Measurements from ENCODE around the gene E2F2. TPM values are rescaled to one million over a fixed set of nuclear protein-coding genes. Genes with fewer than 3 reads are reported as not detected.

The E2F2 gene
- total and polyA plus RNA-seq, 2 of the 13 experiments (the other 11 are each of a cell fraction or from before 2014, with no cell fraction given): 0.65 to 6.6 TPM

DNA sequence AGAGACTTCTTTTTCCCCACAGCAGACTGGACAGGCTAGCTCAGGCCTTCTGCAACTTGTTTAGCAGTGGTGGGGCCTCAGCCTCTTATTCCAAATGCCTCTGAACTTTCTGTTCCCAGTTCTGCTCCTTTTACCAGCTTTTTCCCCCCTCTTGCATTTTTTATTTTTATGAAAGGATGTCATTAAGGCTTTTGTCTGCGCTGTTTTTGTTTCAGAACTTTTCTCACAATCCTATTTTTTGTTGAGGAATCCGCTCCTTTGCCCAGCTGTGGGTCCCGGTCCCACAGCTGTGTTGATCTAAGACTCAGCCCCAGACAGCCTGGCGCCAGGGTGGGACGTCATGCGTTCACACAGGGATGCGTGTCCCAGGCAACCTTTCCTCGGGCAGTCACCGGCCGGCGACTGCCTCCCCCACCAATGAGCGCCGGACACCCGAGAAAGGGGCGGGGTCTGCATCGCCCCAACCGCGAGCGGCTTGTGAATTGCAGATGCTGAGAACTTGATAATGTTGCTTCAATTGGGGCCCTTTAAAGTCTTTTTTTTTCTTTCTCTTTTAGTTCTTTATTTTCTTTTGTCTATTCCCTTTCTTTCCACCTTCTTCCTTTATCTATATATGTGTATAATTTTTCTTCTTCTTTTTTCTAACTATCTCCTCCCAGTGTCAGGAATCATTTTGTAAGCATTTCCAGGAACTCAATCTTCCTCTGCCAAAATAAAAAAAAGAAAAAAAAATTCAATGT, 31.3 kb upstream of the E2F2 start (continued):
- TF ChIP-seq, protein P1, sequence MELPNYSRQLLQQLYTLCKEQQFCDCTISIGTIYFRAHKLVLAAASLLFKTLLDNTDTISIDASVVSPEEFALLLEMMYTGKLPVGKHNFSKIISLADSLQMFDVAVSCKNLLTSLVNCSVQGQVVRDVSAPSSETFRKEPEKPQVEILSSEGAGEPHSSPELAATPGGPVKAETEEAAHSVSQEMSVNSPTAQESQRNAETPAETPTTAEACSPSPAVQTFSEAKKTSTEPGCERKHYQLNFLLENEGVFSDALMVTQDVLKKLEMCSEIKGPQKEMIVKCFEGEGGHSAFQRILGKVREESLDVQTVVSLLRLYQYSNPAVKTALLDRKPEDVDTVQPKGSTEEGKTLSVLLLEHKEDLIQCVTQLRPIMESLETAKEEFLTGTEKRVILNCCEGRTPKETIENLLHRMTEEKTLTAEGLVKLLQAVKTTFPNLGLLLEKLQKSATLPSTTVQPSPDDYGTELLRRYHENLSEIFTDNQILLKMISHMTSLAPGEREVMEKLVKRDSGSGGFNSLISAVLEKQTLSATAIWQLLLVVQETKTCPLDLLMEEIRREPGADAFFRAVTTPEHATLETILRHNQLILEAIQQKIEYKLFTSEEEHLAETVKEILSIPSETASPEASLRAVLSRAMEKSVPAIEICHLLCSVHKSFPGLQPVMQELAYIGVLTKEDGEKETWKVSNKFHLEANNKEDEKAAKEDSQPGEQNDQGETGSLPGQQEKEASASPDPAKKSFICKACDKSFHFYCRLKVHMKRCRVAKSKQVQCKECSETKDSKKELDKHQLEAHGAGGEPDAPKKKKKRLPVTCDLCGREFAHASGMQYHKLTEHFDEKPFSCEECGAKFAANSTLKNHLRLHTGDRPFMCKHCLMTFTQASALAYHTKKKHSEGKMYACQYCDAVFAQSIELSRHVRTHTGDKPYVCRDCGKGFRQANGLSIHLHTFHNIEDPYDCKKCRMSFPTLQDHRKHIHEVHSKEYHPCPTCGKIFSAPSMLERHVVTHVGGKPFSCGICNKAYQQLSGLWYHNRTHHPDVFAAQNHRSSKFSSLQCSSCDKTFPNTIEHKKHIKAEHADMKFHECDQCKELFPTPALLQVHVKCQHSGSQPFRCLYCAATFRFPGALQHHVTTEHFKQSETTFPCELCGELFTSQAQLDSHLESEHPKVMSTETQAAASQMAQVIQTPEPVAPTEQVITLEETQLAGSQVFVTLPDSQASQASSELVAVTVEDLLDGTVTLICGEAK (IDR thresholded peaks at IDR 0.05): no peak
- TF ChIP-seq, protein P1 (CRISPR knock-in tag; IDR thresholded peaks at IDR 0.05): no peak
- TF ChIP-seq ZNF788 (CRISPR knock-in tag; IDR thresholded peaks at IDR 0.05; ENCODE audit: borderline replicate concordance) (peak; percentile 46; the same call in 1 of the 2 replicates), HNF4A (CRISPR knock-in tag; IDR thresholded peaks at IDR 0.05) (peak; percentile 82), RFXANK (CRISPR knock-in tag; IDR thresholded peaks at IDR 0.05) (no peak; the same call in 1 of the 2 replicates), ZNF20 (CRISPR knock-in tag; IDR thresholded peaks at IDR 0.05) (no peak), THAP11 (CRISPR knock-in tag; IDR thresholded peaks at IDR 0.05) (peak; percentile 27; the same call in 1 of the 2 replicates), ZNF337 (CRISPR knock-in tag; IDR thresholded peaks at IDR 0.05; ENCODE audit: borderline replicate concordance, low read depth) (no peak), SMARCC2 (IDR thresholded peaks at IDR 0.05) (no peak), NFYB (CRISPR knock-in tag; IDR thresholded peaks at IDR 0.05) (peak; percentile 73), KAT2B (IDR thresholded peaks at IDR 0.05; ENCODE audit: borderline replicate concordance, low read depth, low read length) (no peak), CENPT (CRISPR knock-in tag; IDR thresholded peaks at IDR 0.05; ENCODE audit: low read depth) (no peak), RXRA (CRISPR knock-in tag; IDR thresholded peaks at IDR 0.05) (peak; percentile 79; the same call in 1 of the 2 replicates), ZNF431 (CRISPR knock-in tag; IDR thresholded peaks at IDR 0.05; ENCODE audit: borderline replicate concordance, low read depth) (no peak), CAMTA2 (CRISPR knock-in tag; IDR thresholded peaks at IDR 0.05; ENCODE audit: borderline replicate concordance) (no peak), SPEN (CRISPR knock-in tag; IDR thresholded peaks at IDR 0.05; ENCODE audit: low read depth) (peak; percentile 65; the same call in 1 of the 2 replicates)
- TF ChIP-seq, protein P2, sequence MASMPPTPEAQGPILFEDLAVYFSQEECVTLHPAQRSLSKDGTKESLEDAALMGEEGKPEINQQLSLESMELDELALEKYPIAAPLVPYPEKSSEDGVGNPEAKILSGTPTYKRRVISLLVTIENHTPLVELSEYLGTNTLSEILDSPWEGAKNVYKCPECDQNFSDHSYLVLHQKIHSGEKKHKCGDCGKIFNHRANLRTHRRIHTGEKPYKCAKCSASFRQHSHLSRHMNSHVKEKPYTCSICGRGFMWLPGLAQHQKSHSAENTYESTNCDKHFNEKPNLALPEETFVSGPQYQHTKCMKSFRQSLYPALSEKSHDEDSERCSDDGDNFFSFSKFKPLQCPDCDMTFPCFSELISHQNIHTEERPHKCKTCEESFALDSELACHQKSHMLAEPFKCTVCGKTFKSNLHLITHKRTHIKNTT (CRISPR knock-in tag; IDR thresholded peaks at IDR 0.05): no peak
- TF ChIP-seq, protein P3, sequence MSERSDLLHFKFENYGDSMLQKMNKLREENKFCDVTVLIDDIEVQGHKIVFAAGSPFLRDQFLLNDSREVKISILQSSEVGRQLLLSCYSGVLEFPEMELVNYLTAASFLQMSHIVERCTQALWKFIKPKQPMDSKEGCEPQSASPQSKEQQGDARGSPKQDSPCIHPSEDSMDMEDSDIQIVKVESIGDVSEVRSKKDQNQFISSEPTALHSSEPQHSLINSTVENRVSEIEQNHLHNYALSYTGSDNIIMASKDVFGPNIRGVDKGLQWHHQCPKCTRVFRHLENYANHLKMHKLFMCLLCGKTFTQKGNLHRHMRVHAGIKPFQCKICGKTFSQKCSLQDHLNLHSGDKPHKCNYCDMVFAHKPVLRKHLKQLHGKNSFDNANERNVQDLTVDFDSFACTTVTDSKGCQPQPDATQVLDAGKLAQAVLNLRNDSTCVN (CRISPR knock-in tag; IDR thresholded peaks at IDR 0.05; ENCODE audit: borderline replicate concordance): no peak

Measured in HepG2 (cell line).